ENCODE measurements around the gene LMO2.

LMO2 gene

GRCh38 chr11:33885338-33886005, 6.4 kb downstream of the LMO2 start:
- DNase-seq, result no peak

- no peak for DNase-seq
Observed at GRCh38 chr11:33884601-33885000, 7.3 kb downstream of the LMO2 start.

GRCh38 chr11:33884035-33884434, 7.8 kb downstream of the LMO2 start:
- no peak for DNase-seq

GRCh38 chr11:33881651-33882503, 10.0 kb downstream of the LMO2 start:
- DNase-seq, result no peak

GRCh38 chr11:33880979-33881378, 10.9 kb downstream of the LMO2 start:
- DNase-seq, result no peak

- DNase-seq, result no peak
Observed at GRCh38 chr11:33879375-33879774, 12.5 kb downstream of the LMO2 start.

- no peak for DNase-seq
Observed at GRCh38 chr11:33877038-33877437, 14.8 kb downstream of the LMO2 start.

GRCh38 chr11:33875621-33876294, 16.1 kb downstream of the LMO2 start:
- DNase-seq, result no peak

GRCh38 chr11:33874910-33875490, 16.9 kb downstream of the LMO2 start:
- DNase-seq, result no peak

GRCh38 chr11:33874433-33874832, 17.4 kb downstream of the LMO2 start:
- no peak for DNase-seq

- no peak for DNase-seq
Observed at GRCh38 chr11:33869481-33870422, 22.1 kb downstream of the LMO2 start.

- no peak for DNase-seq
Observed at GRCh38 chr11:33868647-33869461, 23.0 kb downstream of the LMO2 start.

GRCh38 chr11:33867996-33868646, 23.8 kb downstream of the LMO2 start:
- no peak for DNase-seq

- no peak for DNase-seq
Observed at GRCh38 chr11:33867561-33867960, 24.3 kb downstream of the LMO2 start.

- no peak for DNase-seq
Observed at GRCh38 chr11:33866936-33867335, 24.9 kb downstream of the LMO2 start.

- DNase-seq, result no peak
Observed at GRCh38 chr11:33864479-33864878, 27.4 kb downstream of the LMO2 start.

GRCh38 chr11:33863418-33864172, 28.3 kb downstream of the LMO2 start:
- no peak for DNase-seq

- DNase-seq, result no peak
Observed at GRCh38 chr11:33861941-33862589, 29.8 kb downstream of the LMO2 start.

GRCh38 chr11:33861386-33861785, 30.5 kb downstream of the LMO2 start:
- no peak for DNase-seq

Data from stimulated activated CD4-positive, alpha-beta T cell treated with anti-CD3 and anti-CD28 coated beads, Interleukin-1b, Interleukin-23, amount 100 ng/mL, for 48 hours (primary cell).